Femur (tissue), 1 donor: ENCODE data around the gene DPP10.
"Not testable (repeated sequence)": the region's sequence is repeated elsewhere in the genome, so short reads cannot be mapped to it uniquely, and the experiment has no call there.

Experiments used
- DNase-seq: peaks from one replicate; pipeline ENCODE4 v3.0.0-alpha.2; 2017

The DPP10 gene

GRCh38 chr2:114728372-114728771 is 285.9 kb downstream of the DPP10 start:
- no peak for DNase-seq

- no peak for DNase-seq
Measured at GRCh38 chr2:114729026-114729425, 286.6 kb downstream of the DPP10 start.

- DNase-seq, result no peak
Measured at GRCh38 chr2:114735126-114735525, 292.7 kb downstream of the DPP10 start.

- no peak for DNase-seq
Measured at GRCh38 chr2:114742245-114742644, 299.8 kb downstream of the DPP10 start.

- DNase-seq, result no peak
Measured at GRCh38 chr2:114745700-114746099, 303.3 kb downstream of the DPP10 start.

- DNase-seq, result not testable (repeated sequence)
Measured at GRCh38 chr2:114748175-114748574, 305.7 kb downstream of the DPP10 start.

GRCh38 chr2:114752425-114752824 is 310.0 kb downstream of the DPP10 start:
- no peak for DNase-seq

GRCh38 chr2:114753145-114753544 is 310.7 kb downstream of the DPP10 start:
- DNase-seq, result no peak

GRCh38 chr2:114754907-114755563 is 312.6 kb downstream of the DPP10 start:
- no peak for DNase-seq

- DNase-seq, result no peak
Measured at GRCh38 chr2:114762376-114762775, 319.9 kb downstream of the DPP10 start.

- DNase-seq, result no peak
Measured at GRCh38 chr2:114762986-114763385, 320.5 kb downstream of the DPP10 start.

GRCh38 chr2:114769110-114769509 is 326.7 kb downstream of the DPP10 start:
- no peak for DNase-seq

- DNase-seq, result no peak
Measured at GRCh38 chr2:114769991-114770390, 327.6 kb downstream of the DPP10 start.

- no peak for DNase-seq
Measured at GRCh38 chr2:114784046-114784445, 341.6 kb downstream of the DPP10 start.

GRCh38 chr2:114784890-114785583 is 342.6 kb downstream of the DPP10 start:
- DNase-seq, result no peak

GRCh38 chr2:114786901-114787300 is 344.5 kb downstream of the DPP10 start:
- no peak for DNase-seq

- DNase-seq, result no peak
Measured at GRCh38 chr2:114787486-114787885, 345.0 kb downstream of the DPP10 start.

- DNase-seq, result no peak
Measured at GRCh38 chr2:114789989-114790388, 347.5 kb downstream of the DPP10 start.

- DNase-seq, result no peak
Measured at GRCh38 chr2:114797540-114797939, 355.1 kb downstream of the DPP10 start.

GRCh38 chr2:114797942-114798341 is 355.5 kb downstream of the DPP10 start:
- no peak for DNase-seq

GRCh38 chr2:114800371-114800770 is 357.9 kb downstream of the DPP10 start:
- DNase-seq, result no peak

GRCh38 chr2:114805195-114805594 is 362.8 kb downstream of the DPP10 start:
- DNase-seq, result no peak

GRCh38 chr2:114810092-114810491 is 367.7 kb downstream of the DPP10 start:
- DNase-seq, result no peak

- no peak for DNase-seq
Measured at GRCh38 chr2:114812261-114812660, 369.8 kb downstream of the DPP10 start.

- DNase-seq, result no peak
Measured at GRCh38 chr2:114814355-114814754, 371.9 kb downstream of the DPP10 start.
